OCI-LY1 (cell line): Measurements from ENCODE around the gene WASHC1.
A peak's percentile ranks its signal among the peaks of the same experiment; 100 is the strongest.
"Not testable (repeated sequence)": the region's sequence is repeated elsewhere in the genome, so short reads cannot be mapped to it uniquely, and the experiment has no call there.

Experiments used
- H2AFZ ChIP-seq: fragments of 200-600 bp; sonication (generic), shearing (Covaris generic); 2 replicates; pipeline ENCODE4 v1.6.0; 2014; ENCODE audit warnings: antibody characterized with exemption, mild to moderate bottlenecking, low read length
- H3F3A ChIP-seq: fragments of 200-600 bp; sonication (generic), shearing (Covaris generic); 2 replicates; pipeline ENCODE4 v1.6.0; 2014; ENCODE audit warnings: mild to moderate bottlenecking, antibody characterized with exemption, low read length, moderate library complexity; ENCODE audit not compliant: insufficient read depth
- H3K27ac ChIP-seq: fragments of 200-600 bp; sonication (generic); 2 replicates; pipeline ENCODE4 v1.5.1; 2014; ENCODE audit warnings: low read length, mixed run types, mild to moderate bottlenecking, low read depth; ENCODE audit not compliant: poor library complexity, severe bottlenecking
- H3K27me3 ChIP-seq: fragments of 200-600 bp; sonication (generic); 2 replicates; pipeline ENCODE4 v1.6.0; 2014; ENCODE audit warnings: antibody characterized with exemption, mild to moderate bottlenecking, low read length, moderate library complexity; ENCODE audit not compliant: insufficient read depth
- H3K36me3 ChIP-seq: fragments of 200-600 bp; sonication (generic); 2 replicates; pipeline ENCODE4 v1.6.1; 2014; ENCODE audit warnings: mild to moderate bottlenecking, antibody characterized with exemption, low read length, moderate library complexity, mixed read lengths; ENCODE audit not compliant: insufficient read depth
- H3K4me1 ChIP-seq: fragments of 200-600 bp; sonication (generic); 2 replicates; pipeline ENCODE4 v1.5.1; 2014; ENCODE audit warnings: mild to moderate bottlenecking, low read length, moderate library complexity; ENCODE audit not compliant: insufficient read depth, severe bottlenecking
- H3K4me2 ChIP-seq: fragments of 200-600 bp; sonication (generic), shearing (Covaris generic); 2 replicates; pipeline ENCODE4 v1.6.1; 2014; ENCODE audit warnings: low read length
- H3K4me3 ChIP-seq: fragments of 200-600 bp; sonication (generic); 2 replicates; pipeline ENCODE4 v1.5.1; 2014; ENCODE audit warnings: low read length, low read depth, mild to moderate bottlenecking, mixed read lengths; ENCODE audit not compliant: poor library complexity, severe bottlenecking
- H3K79me2 ChIP-seq: fragments of 200-600 bp; shearing (Covaris generic); 2 replicates; pipeline ENCODE4 v1.6.1; 2016; ENCODE audit warnings: mixed run types, low read length, mixed read lengths; ENCODE audit not compliant: insufficient read depth
- H3K9ac ChIP-seq: fragments of 200-600 bp; sonication (generic), shearing (Covaris generic); 2 replicates; pipeline ENCODE4 v1.6.1; 2014; ENCODE audit warnings: mild to moderate bottlenecking, low read length, mixed read lengths
- H3K9me2 ChIP-seq: fragments of 200-600 bp; sonication (generic), shearing (Covaris generic); 2 replicates; pipeline ENCODE4 v1.6.1; 2014; ENCODE audit warnings: low read depth, mild to moderate bottlenecking, low read length, mixed read lengths
- H3K9me3 ChIP-seq: fragments of 200-600 bp; shearing (Covaris generic); 2 replicates; pipeline ENCODE4 v1.6.1; 2014; ENCODE audit warnings: low read length, mixed read lengths
- H4K20me1 ChIP-seq: fragments of 200-600 bp; sonication (generic), shearing (Covaris generic); 2 replicates; pipeline ENCODE4 v1.6.0; 2016; ENCODE audit warnings: mild to moderate bottlenecking, low read length; ENCODE audit not compliant: insufficient read depth
- CTCF ChIP-seq: fragments of 200-600 bp; sonication (generic), shearing (Covaris generic); IDR thresholded peaks from 2 replicates; pipeline ENCODE4 v1.5.1; 2017; ENCODE audit warnings: mild to moderate bottlenecking, antibody characterized with exemption, low read length, moderate library complexity, mixed read lengths

Gene WASHC1

GRCh38 chr9:11206-11605, 18.1 kb downstream of the WASHC1 start:
- not testable (repeated sequence) for H3K27ac ChIP-seq, H3K4me2 ChIP-seq, H3F3A ChIP-seq, H3K79me2 ChIP-seq, H3K9me2 ChIP-seq, H3K36me3 ChIP-seq, H3K9me3 ChIP-seq, H3K9ac ChIP-seq, H2AFZ ChIP-seq, H3K27me3 ChIP-seq, H3K4me1 ChIP-seq, H3K4me3 ChIP-seq, H4K20me1 ChIP-seq
- TF ChIP-seq CTCF: peak; percentile 22; the same call in 1 of the 2 replicates

- H3F3A ChIP-seq, H3K27ac ChIP-seq: not testable (repeated sequence)
Measured at GRCh38 chr9:10653-11053, 18.6 kb downstream of the WASHC1 start.

GRCh38 chr9:10207-10606, 19.0 kb downstream of the WASHC1 start:
- H3K9ac ChIP-seq, H3K4me3 ChIP-seq, H3F3A ChIP-seq, H3K9me3 ChIP-seq, H3K27me3 ChIP-seq, H3K4me2 ChIP-seq, H3K79me2 ChIP-seq, H4K20me1 ChIP-seq, H2AFZ ChIP-seq, H3K4me1 ChIP-seq, H3K9me2 ChIP-seq, H3K27ac ChIP-seq, H3K36me3 ChIP-seq: not testable (repeated sequence)

More at GRCh38 chr9:10653-11053, 18.6 kb downstream of the WASHC1 start:
- H3K4me1 ChIP-seq, H3K9me3 ChIP-seq, H3K9ac ChIP-seq, H3K27me3 ChIP-seq, H3K4me2 ChIP-seq, H3K4me3 ChIP-seq, H3K79me2 ChIP-seq, H2AFZ ChIP-seq, H3K9me2 ChIP-seq, H4K20me1 ChIP-seq, H3K36me3 ChIP-seq: not testable (repeated sequence)
